HG02884 (cell line): Measurements from ENCODE around the gene STARD10.

Experiments used
- ATAC-seq: cut with Tn5 transposase; IDR thresholded peaks from one replicate; pipeline ENCODE4 v1.9.1; 2021; ENCODE audit warnings: mild to moderate bottlenecking, moderate library complexity; ENCODE audit not compliant: unreplicated experiment

The STARD10 gene

GRCh38 chr11:72712168-72712751, 81.6 kb downstream of the STARD10 start:
- ATAC-seq, result no peak

- no peak for ATAC-seq
Observed at GRCh38 chr11:72711141-72711540, 82.7 kb downstream of the STARD10 start.

DNA sequence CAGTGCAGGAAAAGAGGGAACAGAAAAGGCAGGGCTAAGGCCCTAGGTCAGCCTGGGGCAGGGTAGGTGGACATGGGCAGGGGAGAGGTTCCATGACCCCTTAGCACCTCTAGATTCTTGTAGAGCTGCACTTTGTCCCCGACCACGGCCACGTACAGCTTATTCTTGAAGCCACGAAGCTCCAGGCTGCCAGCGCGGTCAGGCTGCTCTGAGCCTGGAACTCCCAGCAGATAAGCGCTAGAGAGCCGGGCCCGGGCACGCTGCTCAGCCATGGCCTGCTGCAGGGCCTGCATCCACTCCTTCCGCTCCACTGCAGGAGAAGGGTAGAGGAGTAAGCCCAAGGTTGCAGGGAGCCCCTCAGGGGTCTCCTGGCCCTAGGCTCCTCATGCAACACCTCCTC, 83.6 kb downstream of the STARD10 start:
- no peak for ATAC-seq

DNA sequence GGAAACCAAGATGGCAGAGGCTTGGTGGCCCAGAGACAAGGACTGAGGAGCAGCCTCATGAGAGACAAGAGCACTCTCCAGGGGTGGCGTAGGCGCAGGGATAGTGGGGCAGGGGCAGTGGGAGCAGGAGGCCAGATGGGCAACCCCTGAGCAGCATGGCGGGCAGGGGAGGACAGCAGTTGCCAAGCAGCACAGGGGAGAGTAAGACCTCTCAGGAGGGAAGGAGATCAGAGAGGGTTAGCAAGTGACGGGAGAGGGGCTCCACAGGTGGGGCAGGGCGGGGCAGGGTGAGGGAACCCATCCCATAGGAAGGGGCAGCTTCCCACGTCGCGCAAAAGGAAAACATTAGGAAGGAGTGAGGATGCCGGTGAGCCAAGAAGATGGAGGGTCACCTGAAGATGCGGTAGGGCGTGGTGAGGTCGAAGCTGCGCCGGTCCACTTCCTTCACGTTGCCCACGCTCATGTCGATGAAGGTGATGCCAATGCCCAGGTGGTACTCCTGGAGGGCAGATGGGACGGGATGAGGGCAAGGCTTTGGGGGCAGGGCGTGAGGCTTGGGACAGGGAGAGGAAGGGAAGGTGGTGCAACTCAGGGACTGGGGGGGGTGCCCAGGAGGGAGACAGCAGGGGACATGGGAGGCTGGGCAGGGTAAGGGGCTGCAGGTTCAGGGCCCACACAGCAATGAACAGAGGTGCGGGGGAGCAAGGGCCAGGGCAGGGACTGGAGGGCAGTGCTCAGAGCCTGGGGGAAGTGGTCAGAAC, 84.2 kb downstream of the STARD10 start:
- no peak for ATAC-seq

- no peak for ATAC-seq
Observed at GRCh38 chr11:72707032-72707431, 86.8 kb downstream of the STARD10 start.

- ATAC-seq, result no peak
Observed at GRCh38 chr11:72706579-72706978, 87.3 kb downstream of the STARD10 start.

- no peak for ATAC-seq
Observed at GRCh38 chr11:72705442-72706365, 88.1 kb downstream of the STARD10 start.

GRCh38 chr11:72704783-72705265, 89.0 kb downstream of the STARD10 start:
- ATAC-seq, result no peak
